K562 (cell line): ENCODE data around the gene GET3. TPM values are rescaled to one million over a fixed set of nuclear protein-coding genes. Genes with fewer than 3 reads are reported as not detected.
A peak's percentile ranks its signal among the peaks of the same experiment; 100 is the strongest.

Experiments
- ATF7 ChIP-seq: fragments of 450-650 bp; IDR thresholded peaks from 2 replicates; pipeline ENCODE4 v1.7.1; 2014; ENCODE audit warnings: mild to moderate bottlenecking, moderate library complexity
- DPF2 ChIP-seq: fragments of 450-650 bp; IDR thresholded peaks from 2 replicates; pipeline ENCODE4 v1.6.1; 2016
- FOXK2 ChIP-seq, 2 experiments: fragments of 450-650 bp; IDR thresholded peaks in 1 of 2; conservative IDR thresholded peaks in 1 of 2; 2 replicates each; pipeline ENCODE4 v1.6.1; 2016; ENCODE audit warnings: low read depth in 2 of 2, mild to moderate bottlenecking in 1 of 2
- FUS ChIP-seq: fragments of 200-400 bp; formaldehyde crosslinking; optimal IDR thresholded peaks from 2 replicates; pipeline ENCODE3; 2017; ENCODE audit warnings: low read depth, low read length
- GABPA ChIP-seq: fragments of 200-800 bp; sonication (Bioruptor generic); conservative IDR thresholded peaks from 2 replicates; pipeline ENCODE4 v1.6.1; 2016; ENCODE audit warnings: low read depth, missing genetic modification characterization, missing compliant biosample characterization
- JUND ChIP-seq, 2 experiments: IDR thresholded peaks; 2 replicates in 1 of 2; 3 replicates in 1 of 2; pipeline ENCODE4 v1.6.1; 2011; ENCODE audit warnings: borderline replicate concordance in 2 of 2, low read depth in 2 of 2, low read length in 2 of 2, improper control_type of control experiment in 1 of 2, missing biosample characterization in 1 of 2, missing genetic modification characterization in 1 of 2, missing genetic modification reagents in 1 of 2
- KAT7 ChIP-seq: sonication (generic); formaldehyde crosslinking; IDR thresholded peaks from 2 replicates; pipeline ENCODE4 v1.8.0; 2022; ENCODE audit warnings: missing genetic modification reagents, mild to moderate bottlenecking, borderline replicate concordance
- L3MBTL2 ChIP-seq: fragments of 450-650 bp; IDR thresholded peaks from 2 replicates; pipeline ENCODE4 v1.6.1; 2016; ENCODE audit warnings: mild to moderate bottlenecking, moderate library complexity
- MTA3 ChIP-seq: fragments of 450-650 bp; formaldehyde crosslinking; IDR thresholded peaks from 2 replicates; pipeline ENCODE4 v1.6.1; 2017; ENCODE audit warnings: mild to moderate bottlenecking, borderline replicate concordance
- NR1H2 ChIP-seq: sonication (generic); formaldehyde crosslinking; IDR thresholded peaks from 2 replicates; pipeline ENCODE4 v1.4.0; 2020; ENCODE audit warnings: mild to moderate bottlenecking, missing genetic modification reagents
- RAD21 ChIP-seq, 2 experiments: fragments of 250-450 bp in 1 of 2; fragments of 450-650 bp in 1 of 2; sonication (Bioruptor Pico) in 1 of 2; formaldehyde crosslinking in 1 of 2; IDR thresholded peaks in 1 of 2; conservative IDR thresholded peaks in 1 of 2; 2 replicates each; pipeline versions ENCODE4 v1.4.0 to v1.8.0; 2020 to 2022; ENCODE audit warnings: mild to moderate bottlenecking in 2 of 2, moderate library complexity in 1 of 2
- TEAD1 ChIP-seq, 2 experiments: fragments of 450-650 bp in 1 of 2; sonication (generic) in 1 of 2; formaldehyde crosslinking; IDR thresholded peaks; 2 replicates each; pipeline versions ENCODE4 v1.4.0 to v1.8.0; 2020 to 2022; ENCODE audit warnings: mild to moderate bottlenecking in 2 of 2, missing genetic modification reagents in 1 of 2
- ZBTB7A ChIP-seq: IDR thresholded peaks from 2 replicates; pipeline ENCODE4 v1.6.1; 2011; ENCODE audit warnings: low read depth, mild to moderate bottlenecking, low read length, moderate library complexity, borderline replicate concordance; ENCODE audit not compliant: control insufficient read depth
- ZNF311 ChIP-seq: fragments of 250-450 bp; sonication (Bioruptor Pico); IDR thresholded peaks from 2 replicates; pipeline ENCODE4 v1.4.0; 2020; ENCODE audit warnings: mild to moderate bottlenecking, moderate library complexity
- polyA plus RNA-seq, 8 experiments: library from polyadenylated mRNA; depleted of rRNA in 4 of 8; stranded (reverse) in 5 of 8; unstranded in 3 of 8; fragments of >200 nt; fragmentation: Nextera tagmentation in 2 of 8; fragmentation: Illumina TruSeq in 1 of 8; extraction: Ambion mirVana in 2 of 8; extraction: Trizol in 1 of 8; gene quantifications; 2 replicates each; pipeline versions ENCODE4 v1.2.1 to v1.2.3, GENCODE V29; 2011 to 2014; ENCODE audit warnings: inconsistent platforms in 1 of 8, missing spikeins in 1 of 8
- total RNA-seq, 7 experiments: library from RNA; depleted of rRNA in 6 of 7; stranded (reverse); fragments of >200 nt in 6 of 7; fragmentation: Illumina TruSeq in 2 of 7; extraction: Trizol in 2 of 7; gene quantifications; 2 replicates each; pipeline versions ENCODE4 v1.2.1 to v1.2.3, GENCODE V29; 2011 to 2021; ENCODE audit warnings: low replicate concordance in 1 of 7
- TF ChIP-seq, protein P1 (sequence below): sonication (generic); formaldehyde crosslinking; IDR thresholded peaks from 2 replicates; pipeline ENCODE4 v1.9.0; 2022; ENCODE audit warnings: mild to moderate bottlenecking, missing genetic modification reagents
- TF ChIP-seq, protein P2 (sequence below): fragments of 250-450 bp; sonication (Bioruptor Pico); IDR thresholded peaks from 2 replicates; pipeline ENCODE4 v1.4.0; 2020

Gene GET3
- total and polyA plus RNA-seq, 9 of the 15 experiments (the other 6 are each of a cell fraction or from before 2014, with no cell fraction given) = 8.3 to 83.5 (median 51.8) TPM

GRCh38 chr19:12779162-12779993 is 42.1 kb downstream of the GET3 start (continued):
- TF ChIP-seq, protein P1, sequence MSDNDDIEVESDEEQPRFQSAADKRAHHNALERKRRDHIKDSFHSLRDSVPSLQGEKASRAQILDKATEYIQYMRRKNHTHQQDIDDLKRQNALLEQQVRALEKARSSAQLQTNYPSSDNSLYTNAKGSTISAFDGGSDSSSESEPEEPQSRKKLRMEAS (CRISPR knock-in tag) = no peak
- 0 out of 2 replicates have a peak, but pooled peaks have one; percentile 14 for TF ChIP-seq ZNF311 (CRISPR knock-in tag)
- 0 out of 2 replicates have a peak, but pooled peaks have one; percentile 34 for TF ChIP-seq DPF2
- TF ChIP-seq ZBTB7A = peak; percentile 12
- TF ChIP-seq TEAD1 (CRISPR knock-in tag; IDR thresholded peaks at IDR 0.05) = 0 out of 4 replicates have a peak, but pooled peaks of 1 of the 2 experiments have one; percentile 30
- peak; percentile 58; the same call in 1 of the 2 replicates for TF ChIP-seq MTA3
- TF ChIP-seq RAD21 (CRISPR knock-in tag; conservative IDR thresholded peaks at IDR 0.05 in 1 of 2, IDR thresholded peaks at IDR 0.05 in 1 of 2) = peak in 1 of 2 experiments; percentile 10; a peak in 1 of 4 replicates
- no peak for TF ChIP-seq FUS
- peak; percentile 36; the same call in 1 of the 2 replicates for TF ChIP-seq ATF7
- TF ChIP-seq KAT7 = no peak
- peak in 1 of 2 experiments; percentile 56; a peak in 1 of 4 replicates for TF ChIP-seq FOXK2 (conservative IDR thresholded peaks at IDR 0.05 in 1 of 2, IDR thresholded peaks at IDR 0.05 in 1 of 2; ENCODE audit: low read depth in 2 of 2)
- TF ChIP-seq, protein P2, sequence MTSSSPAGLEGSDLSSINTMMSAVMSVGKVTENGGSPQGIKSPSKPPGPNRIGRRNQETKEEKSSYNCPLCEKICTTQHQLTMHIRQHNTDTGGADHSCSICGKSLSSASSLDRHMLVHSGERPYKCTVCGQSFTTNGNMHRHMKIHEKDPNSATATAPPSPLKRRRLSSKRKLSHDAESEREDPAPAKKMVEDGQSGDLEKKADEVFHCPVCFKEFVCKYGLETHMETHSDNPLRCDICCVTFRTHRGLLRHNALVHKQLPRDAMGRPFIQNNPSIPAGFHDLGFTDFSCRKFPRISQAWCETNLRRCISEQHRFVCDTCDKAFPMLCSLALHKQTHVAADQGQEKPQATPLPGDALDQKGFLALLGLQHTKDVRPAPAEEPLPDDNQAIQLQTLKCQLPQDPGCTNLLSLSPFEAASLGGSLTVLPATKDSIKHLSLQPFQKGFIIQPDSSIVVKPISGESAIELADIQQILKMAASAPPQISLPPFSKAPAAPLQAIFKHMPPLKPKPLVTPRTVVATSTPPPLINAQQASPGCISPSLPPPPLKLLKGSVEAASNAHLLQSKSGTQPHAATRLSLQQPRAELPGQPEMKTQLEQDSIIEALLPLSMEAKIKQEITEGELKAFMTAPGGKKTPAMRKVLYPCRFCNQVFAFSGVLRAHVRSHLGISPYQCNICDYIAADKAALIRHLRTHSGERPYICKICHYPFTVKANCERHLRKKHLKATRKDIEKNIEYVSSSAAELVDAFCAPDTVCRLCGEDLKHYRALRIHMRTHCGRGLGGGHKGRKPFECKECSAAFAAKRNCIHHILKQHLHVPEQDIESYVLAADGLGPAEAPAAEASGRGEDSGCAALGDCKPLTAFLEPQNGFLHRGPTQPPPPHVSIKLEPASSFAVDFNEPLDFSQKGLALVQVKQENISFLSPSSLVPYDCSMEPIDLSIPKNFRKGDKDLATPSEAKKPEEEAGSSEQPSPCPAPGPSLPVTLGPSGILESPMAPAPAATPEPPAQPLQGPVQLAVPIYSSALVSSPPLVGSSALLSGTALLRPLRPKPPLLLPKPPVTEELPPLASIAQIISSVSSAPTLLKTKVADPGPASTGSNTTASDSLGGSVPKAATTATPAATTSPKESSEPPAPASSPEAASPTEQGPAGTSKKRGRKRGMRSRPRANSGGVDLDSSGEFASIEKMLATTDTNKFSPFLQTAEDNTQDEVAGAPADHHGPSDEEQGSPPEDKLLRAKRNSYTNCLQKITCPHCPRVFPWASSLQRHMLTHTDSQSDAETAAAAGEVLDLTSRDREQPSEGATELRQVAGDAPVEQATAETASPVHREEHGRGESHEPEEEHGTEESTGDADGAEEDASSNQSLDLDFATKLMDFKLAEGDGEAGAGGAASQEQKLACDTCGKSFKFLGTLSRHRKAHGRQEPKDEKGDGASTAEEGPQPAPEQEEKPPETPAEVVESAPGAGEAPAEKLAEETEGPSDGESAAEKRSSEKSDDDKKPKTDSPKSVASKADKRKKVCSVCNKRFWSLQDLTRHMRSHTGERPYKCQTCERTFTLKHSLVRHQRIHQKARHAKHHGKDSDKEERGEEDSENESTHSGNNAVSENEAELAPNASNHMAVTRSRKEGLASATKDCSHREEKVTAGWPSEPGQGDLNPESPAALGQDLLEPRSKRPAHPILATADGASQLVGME (CRISPR knock-in tag) = peak; percentile 45; the same call in 1 of the 2 replicates
- TF ChIP-seq NR1H2 (CRISPR knock-in tag) = no peak
- TF ChIP-seq L3MBTL2 = peak; percentile 30; the same call in 1 of the 2 replicates
- no peak for TF ChIP-seq GABPA
- TF ChIP-seq JUND (IDR thresholded peaks at IDR 0.05; ENCODE audit: borderline replicate concordance, low read depth, low read length) = peak; percentile 42; the same call in 1 of the 2 replicates
- no peak for TF ChIP-seq JUND (tag; IDR thresholded peaks at IDR 0.05; ENCODE audit: borderline replicate concordance, low read depth, low read length)
